ENCODE data around the gene MINDY2. TPM values are rescaled to one million over a fixed set of nuclear protein-coding genes. Genes with fewer than 3 reads are reported as not detected.
"Not testable (repeated sequence)": the region's sequence is repeated elsewhere in the genome, so short reads cannot be mapped to it uniquely, and the experiment has no call there.

The MINDY2 gene
- polyA plus RNA-seq, 1 experiment = 17.5 TPM

GRCh38 chr15:58793862-58794261 lies 22.8 kb downstream of the MINDY2 start:
- ChIA-PET CTCF (interaction anchor here (0.6 kb wide), 1 partner anchor 22 kb away, joined by 4 read pairs; no protein-coding TSS in a partner anchor), POLR2A (no interaction called here)
- Histone ChIP-seq H3K27me3 (ENCODE audit: control insufficient read depth, insufficient read depth, low read length) (no peaks in the 10 kb centered on the region), H3K27ac (ENCODE audit: low read depth, low read length) (no peak overlapping the region), H3K9me3 (ENCODE audit: control insufficient read depth, insufficient read depth, low read length) (no peaks in the 10 kb centered on the region), H3K4me3 (ENCODE audit: low read depth, low read length) (no peak overlapping the region)
- TF ChIP-seq, protein P1, sequence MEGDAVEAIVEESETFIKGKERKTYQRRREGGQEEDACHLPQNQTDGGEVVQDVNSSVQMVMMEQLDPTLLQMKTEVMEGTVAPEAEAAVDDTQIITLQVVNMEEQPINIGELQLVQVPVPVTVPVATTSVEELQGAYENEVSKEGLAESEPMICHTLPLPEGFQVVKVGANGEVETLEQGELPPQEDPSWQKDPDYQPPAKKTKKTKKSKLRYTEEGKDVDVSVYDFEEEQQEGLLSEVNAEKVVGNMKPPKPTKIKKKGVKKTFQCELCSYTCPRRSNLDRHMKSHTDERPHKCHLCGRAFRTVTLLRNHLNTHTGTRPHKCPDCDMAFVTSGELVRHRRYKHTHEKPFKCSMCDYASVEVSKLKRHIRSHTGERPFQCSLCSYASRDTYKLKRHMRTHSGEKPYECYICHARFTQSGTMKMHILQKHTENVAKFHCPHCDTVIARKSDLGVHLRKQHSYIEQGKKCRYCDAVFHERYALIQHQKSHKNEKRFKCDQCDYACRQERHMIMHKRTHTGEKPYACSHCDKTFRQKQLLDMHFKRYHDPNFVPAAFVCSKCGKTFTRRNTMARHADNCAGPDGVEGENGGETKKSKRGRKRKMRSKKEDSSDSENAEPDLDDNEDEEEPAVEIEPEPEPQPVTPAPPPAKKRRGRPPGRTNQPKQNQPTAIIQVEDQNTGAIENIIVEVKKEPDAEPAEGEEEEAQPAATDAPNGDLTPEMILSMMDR (IDR thresholded peaks at IDR 0.05; ENCODE audit: low read depth, low read length) = no peak
- DNase-seq (ENCODE audit: low read depth, low spot score) = no peak

DNA sequence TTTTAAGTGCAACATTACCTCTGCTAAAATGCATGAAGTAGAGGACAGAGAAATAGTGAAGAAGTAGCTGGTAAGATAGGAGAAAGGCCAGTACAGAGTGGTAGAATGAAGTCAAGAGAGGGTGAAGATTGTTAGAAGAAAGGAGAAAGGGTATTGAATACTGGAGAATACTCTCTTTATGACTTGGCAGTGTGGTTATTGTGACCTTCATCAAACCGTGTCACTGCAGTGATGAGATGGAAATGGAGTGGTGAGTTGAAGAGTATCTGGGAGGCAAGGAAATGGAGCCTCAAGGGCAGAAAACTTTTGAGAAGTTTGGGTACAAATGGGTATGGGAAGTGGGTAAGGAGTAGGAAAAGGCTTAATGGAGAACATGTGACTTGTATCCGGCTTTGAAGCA lies 24.7 kb downstream of the MINDY2 start:
- H3K4me3 ChIP-seq (ENCODE audit: low read depth, low read length) = no peak overlapping the region
- ChIA-PET POLR2A (no interaction called here), CTCF (no interaction called here)
- no peaks in the 10 kb centered on the region for H3K27me3 ChIP-seq (ENCODE audit: control insufficient read depth, insufficient read depth, low read length)
- no peak overlapping the region for H3K27ac ChIP-seq (ENCODE audit: low read depth, low read length)
- TF ChIP-seq, protein P1 (IDR thresholded peaks at IDR 0.05; ENCODE audit: low read depth, low read length) = no peak
- DNase-seq (ENCODE audit: low read depth, low spot score) = no peak
- H3K9me3 ChIP-seq (ENCODE audit: control insufficient read depth, insufficient read depth, low read length) = no peaks in the 10 kb centered on the region; the same call in 1 of the 2 replicates

DNA sequence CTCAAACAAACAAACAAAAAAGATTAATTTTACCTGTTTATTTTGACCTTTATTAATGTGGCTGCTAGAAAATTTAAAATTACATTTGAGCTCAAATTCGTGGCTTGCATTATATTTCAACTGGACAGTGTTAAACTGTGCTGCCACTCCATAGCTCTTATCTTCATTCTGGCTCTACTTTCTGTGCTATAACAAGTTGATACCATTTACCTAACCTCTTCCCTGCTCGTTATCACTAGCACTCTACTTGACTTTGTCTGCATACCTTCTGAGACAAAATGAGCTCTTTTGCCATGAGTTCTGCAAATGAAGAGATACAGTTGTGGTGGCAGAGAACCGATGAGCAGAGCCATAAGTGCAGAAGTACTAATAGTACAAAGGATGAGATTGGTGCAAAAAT lies 26.4 kb downstream of the MINDY2 start:
- H3K27ac ChIP-seq (ENCODE audit: low read depth, low read length) = no peak overlapping the region
- DNase-seq (ENCODE audit: low read depth, low spot score) = no peak
- no peaks in the 10 kb centered on the region; the same call in 1 of the 2 replicates for H3K9me3 ChIP-seq (ENCODE audit: control insufficient read depth, insufficient read depth, low read length)
- ChIA-PET POLR2A (interaction anchor here (0.7 kb wide), 1 partner anchor 305 kb away, joined by 3 read pairs; no protein-coding TSS in a partner anchor), CTCF (interaction anchor here (0.5 to 1.7 kb wide), 4 partner anchors 14 to 569 kb away, joined by 3 to 6 read pairs (median 4); no protein-coding TSS in a partner anchor)
- H3K27me3 ChIP-seq (ENCODE audit: control insufficient read depth, insufficient read depth, low read length) = no peaks in the 10 kb centered on the region
- TF ChIP-seq, protein P1 (IDR thresholded peaks at IDR 0.05; ENCODE audit: low read depth, low read length) = no peak
- no peak overlapping the region for H3K4me3 ChIP-seq (ENCODE audit: low read depth, low read length)

- Histone ChIP-seq H3K27ac (ENCODE audit: low read depth, low read length) (no peak overlapping the region), H3K9me3 (ENCODE audit: control insufficient read depth, insufficient read depth, low read length) (no peaks in the 10 kb centered on the region), H3K4me3 (ENCODE audit: low read depth, low read length) (no peak overlapping the region), H3K27me3 (ENCODE audit: control insufficient read depth, insufficient read depth, low read length) (no peaks in the 10 kb centered on the region)
- ChIA-PET POLR2A (interaction anchor here (1.1 kb wide), 1 partner anchor 14 kb away, joined by 5 read pairs; no protein-coding TSS in a partner anchor), CTCF (interaction anchor here (1.0 to 1.4 kb wide), 2 partner anchors 34 to 577 kb away, joined by 3 to 4 read pairs; partner anchors contain the start of gene MINDY2)
- TF ChIP-seq, protein P1 (IDR thresholded peaks at IDR 0.05; ENCODE audit: low read depth, low read length) = no peak
- no peak for DNase-seq (ENCODE audit: low read depth, low spot score)
Measured at GRCh38 chr15:58805095-58805494, 34.0 kb downstream of the MINDY2 start.

DNA sequence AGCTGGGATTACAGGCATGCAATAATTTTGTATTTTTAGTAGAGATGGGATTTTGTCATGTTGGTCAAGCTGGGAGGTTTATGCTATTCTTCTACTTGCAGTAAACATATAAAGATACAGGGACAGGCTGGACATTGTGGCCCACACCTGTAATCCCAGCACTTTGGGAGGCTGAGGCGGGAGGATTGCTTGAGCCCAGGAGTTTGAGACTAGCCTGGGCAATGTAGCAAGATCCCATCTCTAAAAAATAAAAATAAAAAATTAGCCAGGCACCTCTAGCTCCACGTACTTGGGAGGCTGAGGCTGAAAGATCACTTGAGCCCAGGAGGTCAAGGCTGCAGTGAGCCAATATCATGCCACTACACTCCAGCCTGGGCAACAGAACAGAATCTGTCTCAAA lies 52.2 kb downstream of the MINDY2 start:
- H3K4me3 ChIP-seq (ENCODE audit: low read depth, low read length); H3K27ac ChIP-seq (ENCODE audit: low read depth, low read length); H3K9me3 ChIP-seq (ENCODE audit: control insufficient read depth, insufficient read depth, low read length); POLR2A ChIA-PET; DNase-seq (ENCODE audit: low read depth, low spot score); H3K27me3 ChIP-seq (ENCODE audit: control insufficient read depth, insufficient read depth, low read length): not testable (repeated sequence)
- CTCF ChIA-PET = interaction anchor here (0.7 to 0.9 kb wide), 2 partner anchors 156 to 581 kb away, joined by 3 to 4 read pairs; no protein-coding TSS in a partner anchor
